ENCODE results near the gene ASPSCR1. TPM values are rescaled to one million over a fixed set of nuclear protein-coding genes. Genes with fewer than 3 reads are reported as not detected.
A peak's percentile ranks its signal among the peaks of the same experiment; 100 is the strongest.

ASPSCR1 gene
- total and polyA plus RNA-seq, 10 of the 15 experiments (the other 5 are each of a cell fraction or from before 2014, with no cell fraction given) = 1.5 to 48.4 (median 25.4) TPM

GRCh38 chr17:81986606-81987005, 9.2 kb downstream of the ASPSCR1 start:
- TSS peak; percentile 37 for BruUV-seq (replicated peaks)
- ATAC-seq = no peak

GRCh38 chr17:81987161-81987770, 9.8 kb downstream of the ASPSCR1 start:
- POLR2A ChIA-PET = interaction anchor here (0.6 kb wide), 1 partner anchor 19 kb away, joined by 4 read pairs; no protein-coding TSS in a partner anchor
- no peak for ATAC-seq

More at GRCh38 chr17:81986606-81987005, 9.2 kb downstream of the ASPSCR1 start:
- Histone ChIP-seq H4K20me1 (ENCODE audit: control insufficient read depth, insufficient read depth) (no peaks in the 10 kb centered on the region), H3K4me1 (ENCODE audit: control insufficient read depth, insufficient read depth, low read length) (no peaks in the 10 kb centered on the region), H3K4me2 (ENCODE audit: control insufficient read depth, insufficient read depth) (no peak overlapping the region), H2AFZ (ENCODE audit: control insufficient read depth, low read depth, low read length) (no peak overlapping the region), H3K4me3 (no peak overlapping the region), H3K9ac (ENCODE audit: control insufficient read depth, insufficient read depth, low read length) (no peak overlapping the region), H3K79me2 (ENCODE audit: control insufficient read depth, insufficient read depth, low read length) (no peaks in the 10 kb centered on the region), H3K36me3 (ENCODE audit: control insufficient read depth in 2 of 2, insufficient read depth in 2 of 2, low read length in 1 of 2) (peaks cover 3 to 10% of the 10 kb centered on the region in 2 experiments; a peak in 3 of 4 replicates), H3K27me3 (replicated peaks in 1 of 2; ENCODE audit: control insufficient read depth in 2 of 2, insufficient read depth in 2 of 2, low read length in 1 of 2) (no peaks in the 10 kb centered on the region), H3K27ac (ENCODE audit: control insufficient read depth, insufficient read depth) (no peak overlapping the region), H3K9me3 (replicated peaks; ENCODE audit: control insufficient read depth, insufficient read depth, low read length) (no peaks in the 10 kb centered on the region)
- intact Hi-C loops (cut with micrococcal nuclease; ENCODE audit: unreplicated experiment) = no loop called here
- DNase-seq (ENCODE audit: low read depth, low spot score) = no peak
- FAIRE-seq = no peak
- in situ Hi-C loops (cut with MboI) = no loop called here
- RAD21 ChIA-PET (ENCODE audit: unreplicated experiment) = no interaction called here
- over 99% methylated on average over 25 of the region's 26 CpGs for WGBS (ENCODE audit: insufficient coverage, insufficient replicate concordance, low lambda C conversion rate, missing lambda C conversion rate)
- SMC1A ChIA-PET (ENCODE audit: uncharacterized antibody, unreplicated experiment) = no interaction called here
- TF ChIP-seq EZH2 (IDR thresholded peaks at IDR 0.05; ENCODE audit: borderline replicate concordance, control insufficient read depth, low read depth, low read length) (no peak), CBX5 (IDR thresholded peaks at IDR 0.05; ENCODE audit: low read depth) (no peak), PAX8 (IDR thresholded peaks at IDR 0.05) (no peak), ATF7 (IDR thresholded peaks at IDR 0.05; ENCODE audit: low read depth) (no peak), TCF7 (IDR thresholded peaks at IDR 0.05; ENCODE audit: borderline replicate concordance) (no peak), MYC (IDR thresholded peaks at IDR 0.05; ENCODE audit: insufficient read depth, insufficient read length, insufficient replicate concordance, low read length, severe bottlenecking) (no peak)
- CTCF ChIA-PET = interaction anchor here (0.5 to 1.3 kb wide), 2 partner anchors 34 to 90 kb away, joined by 4 to 6 read pairs; no protein-coding TSS in a partner anchor
- POLR2A ChIA-PET = no interaction called here

More at GRCh38 chr17:81987161-81987770, 9.8 kb downstream of the ASPSCR1 start:
- ChIA-PET SMC1A (ENCODE audit: uncharacterized antibody, unreplicated experiment) (no interaction called here), RAD21 (ENCODE audit: unreplicated experiment) (no interaction called here), CTCF (no interaction called here)
- no peak overlapping the region for H2AFZ ChIP-seq (ENCODE audit: control insufficient read depth, low read depth, low read length)
- no peak overlapping the region for H3K27ac ChIP-seq (ENCODE audit: control insufficient read depth, insufficient read depth)
- no peaks in the 10 kb centered on the region for H3K27me3 ChIP-seq (replicated peaks in 1 of 2; ENCODE audit: control insufficient read depth in 2 of 2, insufficient read depth in 2 of 2, low read length in 1 of 2)
- no peak for FAIRE-seq
- H3K9me3 ChIP-seq (replicated peaks; ENCODE audit: control insufficient read depth, insufficient read depth, low read length) = no peaks in the 10 kb centered on the region
- no peaks in the 10 kb centered on the region for H4K20me1 ChIP-seq (ENCODE audit: control insufficient read depth, insufficient read depth)
- in situ Hi-C loops (cut with MboI) (no loop called here), intact Hi-C loops (cut with micrococcal nuclease; ENCODE audit: unreplicated experiment) (no loop called here)
- H3K36me3 ChIP-seq (ENCODE audit: control insufficient read depth in 2 of 2, insufficient read depth in 2 of 2, low read length in 1 of 2) = peaks cover 3 to 10% of the 10 kb centered on the region in 2 experiments; a peak in 3 of 4 replicates
- H3K9ac ChIP-seq (ENCODE audit: control insufficient read depth, insufficient read depth, low read length) = no peak overlapping the region
- no peaks in the 10 kb centered on the region for H3K79me2 ChIP-seq (ENCODE audit: control insufficient read depth, insufficient read depth, low read length)
- BruUV-seq (replicated peaks) = no TSS peak
- no peak for DNase-seq (ENCODE audit: low read depth, low spot score)
- no peak for TF ChIP-seq ZBTB4 (CRISPR knock-in tag; IDR thresholded peaks at IDR 0.05)
- peak; percentile 14; the same call in 1 of the 2 replicates for TF ChIP-seq POLR2A (IDR thresholded peaks at IDR 0.05; ENCODE audit: low read depth, low read length)
- no peak overlapping the region for H3K4me2 ChIP-seq (ENCODE audit: control insufficient read depth, insufficient read depth)
- WGBS (ENCODE audit: insufficient coverage, insufficient replicate concordance, low lambda C conversion rate, missing lambda C conversion rate) = 89% methylated on average over 17 of the region's 26 CpGs
- no peak overlapping the region for H3K4me3 ChIP-seq
- no peaks in the 10 kb centered on the region for H3K4me1 ChIP-seq (ENCODE audit: control insufficient read depth, insufficient read depth, low read length)
